IPS DF 19.7 (cell line): ENCODE data around the gene ARHGEF28.

Experiments
- DNase-seq: peaks from one replicate; pipeline ENCODE4 v3.0.0-alpha.2; 2013; ENCODE audit warnings: low read depth, low spot score

ARHGEF28 gene

DNA sequence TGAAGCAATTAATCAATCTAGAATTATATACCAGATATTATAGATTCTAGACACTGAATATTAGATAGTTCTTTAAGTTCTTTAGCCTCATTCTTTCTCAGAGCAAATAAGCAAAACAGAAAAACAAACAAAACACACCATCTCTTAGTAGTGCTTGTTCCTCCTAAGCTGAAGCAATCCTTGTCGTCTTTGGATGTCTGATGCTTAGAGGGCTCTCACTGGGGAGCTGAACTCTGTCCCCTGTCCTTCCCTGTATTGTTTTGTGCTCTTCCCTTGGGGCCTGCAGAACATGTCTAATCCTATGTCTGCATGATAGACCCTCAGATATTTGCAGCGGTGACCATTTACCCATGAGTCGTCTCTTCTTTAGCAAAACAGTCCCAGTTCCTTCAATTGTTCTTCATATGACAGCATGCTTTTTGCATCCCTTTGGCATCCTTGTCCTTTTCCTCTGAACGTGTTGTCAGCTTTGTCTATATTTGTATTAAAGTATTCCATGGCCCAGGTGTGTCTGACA, 114.3 kb downstream of the ARHGEF28 start:
- no peak for DNase-seq

DNA sequence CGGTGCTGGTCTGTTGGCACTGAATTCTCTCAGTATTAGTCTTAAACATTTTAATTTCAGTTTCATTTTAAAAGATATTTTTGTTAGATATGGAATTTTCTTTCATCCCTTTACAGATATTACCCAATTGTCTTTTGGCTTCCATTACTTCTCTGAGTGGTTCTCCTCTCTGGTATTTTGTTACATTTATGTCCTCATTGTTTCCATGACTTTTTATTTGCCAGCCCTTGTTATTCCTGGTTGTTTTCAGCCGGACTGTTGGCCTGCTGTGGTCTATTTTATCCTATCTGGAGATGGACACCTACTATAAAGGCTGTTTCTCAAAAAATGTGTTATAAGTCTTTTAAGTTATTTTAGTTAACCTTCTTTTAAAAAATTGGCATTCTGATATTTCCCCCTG, 117.2 kb downstream of the ARHGEF28 start:
- no peak for DNase-seq

DNA sequence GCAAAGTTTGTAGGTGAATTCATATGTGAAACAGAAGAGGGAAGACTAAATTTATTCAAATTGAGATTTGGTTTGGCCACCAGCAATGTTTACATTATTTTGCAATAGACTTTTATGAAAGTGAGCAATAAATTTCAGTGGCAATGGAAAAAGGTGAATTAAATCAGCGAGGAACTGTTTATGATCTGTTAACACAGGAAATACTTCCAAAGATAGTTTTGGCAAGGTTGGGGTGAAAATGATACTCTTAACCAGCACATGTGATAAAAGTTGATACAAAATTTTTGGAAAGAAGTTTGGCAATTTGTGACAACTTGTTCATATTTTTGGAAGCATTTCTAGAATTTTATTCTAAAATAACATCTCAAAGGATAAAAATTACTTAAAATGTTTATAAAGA, 119.8 kb downstream of the ARHGEF28 start:
- no peak for DNase-seq

DNA sequence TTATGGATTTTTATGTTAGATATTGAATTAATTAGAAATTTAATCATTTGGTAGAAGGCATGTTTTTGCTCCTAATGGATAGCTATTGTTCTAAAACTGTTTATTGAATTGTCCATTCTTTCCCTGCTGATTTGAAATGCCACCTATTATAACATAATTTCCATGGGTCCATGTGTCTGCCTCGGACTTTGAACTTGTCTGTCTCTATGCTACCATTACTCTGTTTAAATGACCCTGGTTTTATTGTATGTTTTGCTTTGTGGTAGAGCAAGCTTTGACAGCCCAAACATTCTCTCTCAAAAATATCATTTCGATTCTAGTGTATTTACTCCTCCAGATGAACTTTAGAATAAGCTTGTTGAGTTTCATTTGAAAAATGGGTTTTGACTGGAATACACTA, 120.6 kb downstream of the ARHGEF28 start:
- DNase-seq, result no peak

DNA sequence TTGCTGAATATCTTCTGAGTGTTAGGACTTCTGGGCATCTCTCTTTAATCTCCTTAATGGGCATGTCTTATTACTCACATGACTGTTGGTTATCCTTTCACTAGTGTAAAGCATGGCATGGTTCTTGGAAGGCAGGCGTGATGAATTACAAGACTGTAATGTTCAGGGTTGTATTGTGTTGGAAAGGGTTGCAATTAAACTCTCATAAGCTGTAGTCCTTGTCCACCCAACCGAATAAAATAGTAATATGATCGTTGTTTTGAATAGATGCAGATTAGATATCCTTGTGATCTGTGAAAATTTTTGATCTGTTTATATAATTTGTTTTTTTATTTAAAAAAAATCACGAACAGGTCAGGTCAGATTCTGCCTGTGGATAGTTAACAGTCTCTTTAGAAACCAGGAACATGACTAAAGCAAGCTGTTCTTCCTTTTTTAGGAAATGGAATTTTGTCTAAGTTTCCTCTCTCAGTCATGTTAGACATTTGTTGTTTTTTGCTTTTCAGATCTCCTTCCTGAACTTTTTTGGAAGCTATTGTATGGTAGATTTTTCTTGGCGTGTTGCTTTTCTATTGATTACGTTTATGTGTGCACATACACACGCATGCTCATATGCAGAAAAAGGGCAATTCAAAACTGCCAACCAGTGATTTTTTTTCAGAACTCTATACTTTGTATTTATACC, 121.8 kb downstream of the ARHGEF28 start:
- DNase-seq, result no peak

DNA sequence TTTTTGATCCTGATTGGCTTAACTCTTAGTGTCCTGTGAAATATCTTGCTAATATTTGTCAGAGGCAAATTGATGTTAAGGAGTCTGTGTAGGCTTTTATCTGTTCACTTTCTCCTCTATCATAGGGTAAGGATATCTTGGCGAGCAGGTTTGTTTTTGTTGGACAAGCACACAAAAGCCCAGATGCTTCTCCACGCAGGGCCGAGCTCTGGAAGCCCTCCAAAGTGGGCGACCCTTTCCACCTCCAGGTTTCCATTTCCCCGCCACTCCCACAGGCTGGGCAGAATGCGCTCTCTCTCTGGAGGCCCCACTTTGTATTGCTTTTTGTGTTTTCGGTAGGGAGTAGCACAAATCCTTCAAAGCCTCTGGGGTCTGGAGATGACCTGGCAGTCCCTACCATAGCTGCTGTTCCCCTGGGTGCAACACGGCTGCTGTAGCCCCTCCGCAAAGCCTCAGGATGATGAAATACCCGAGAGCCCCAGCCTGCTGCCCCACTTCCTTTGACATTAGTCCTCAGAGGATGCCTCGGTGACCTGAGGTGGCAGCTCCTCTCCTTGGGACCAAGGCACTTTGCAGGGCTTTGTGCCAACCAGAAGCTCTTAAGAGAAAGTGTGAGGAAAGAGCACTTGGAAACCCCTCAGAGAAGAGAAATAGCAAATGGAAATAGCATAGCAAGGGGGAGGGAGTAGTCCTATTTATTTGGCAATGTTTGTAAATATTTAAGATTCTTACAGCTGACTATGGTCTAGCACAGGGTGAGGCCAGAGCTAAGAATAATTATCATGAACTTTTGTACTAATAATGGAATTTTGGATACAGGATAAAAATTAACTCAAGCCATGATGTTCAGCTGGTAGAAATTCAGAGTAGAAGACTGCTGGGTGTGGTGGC, 122.8 kb downstream of the ARHGEF28 start:
- DNase-seq, result no peak

DNA sequence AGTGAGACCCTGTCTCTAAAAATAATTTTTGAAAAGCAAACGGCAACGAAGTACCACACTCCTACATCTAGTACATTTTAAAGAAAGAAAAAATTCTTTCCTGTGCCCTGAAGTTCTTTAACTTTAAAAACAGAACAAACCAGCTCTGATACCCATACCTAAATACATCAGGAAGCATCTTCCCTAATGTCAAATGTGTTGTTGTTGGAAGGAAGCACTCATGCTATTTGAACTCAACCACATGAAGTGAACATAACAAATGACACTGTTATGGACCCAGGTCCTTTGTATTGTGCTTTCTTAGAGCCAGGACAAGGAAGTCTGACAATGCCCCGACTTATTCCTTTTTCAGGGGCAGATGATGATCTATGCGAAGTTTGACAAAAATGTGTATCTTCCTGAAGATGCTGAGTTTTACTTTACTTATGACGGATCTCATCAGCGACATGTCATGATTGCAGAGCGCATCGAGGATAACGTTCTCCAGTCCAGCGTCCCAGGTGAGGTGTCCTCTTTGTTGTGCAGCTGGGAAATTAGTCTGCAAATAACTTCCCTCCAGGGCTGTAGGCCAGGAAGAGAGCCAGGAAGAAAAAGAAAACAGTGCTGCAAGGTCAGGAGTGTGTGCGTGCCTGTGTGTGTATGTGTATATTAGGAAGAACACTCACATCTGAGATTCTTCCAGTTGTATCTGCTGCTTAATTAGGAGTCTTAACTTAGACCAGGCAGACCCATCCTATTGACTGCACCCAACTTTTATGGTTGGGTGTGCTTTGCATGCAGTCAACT, 123.7 kb downstream of the ARHGEF28 start:
- no peak for DNase-seq

DNA sequence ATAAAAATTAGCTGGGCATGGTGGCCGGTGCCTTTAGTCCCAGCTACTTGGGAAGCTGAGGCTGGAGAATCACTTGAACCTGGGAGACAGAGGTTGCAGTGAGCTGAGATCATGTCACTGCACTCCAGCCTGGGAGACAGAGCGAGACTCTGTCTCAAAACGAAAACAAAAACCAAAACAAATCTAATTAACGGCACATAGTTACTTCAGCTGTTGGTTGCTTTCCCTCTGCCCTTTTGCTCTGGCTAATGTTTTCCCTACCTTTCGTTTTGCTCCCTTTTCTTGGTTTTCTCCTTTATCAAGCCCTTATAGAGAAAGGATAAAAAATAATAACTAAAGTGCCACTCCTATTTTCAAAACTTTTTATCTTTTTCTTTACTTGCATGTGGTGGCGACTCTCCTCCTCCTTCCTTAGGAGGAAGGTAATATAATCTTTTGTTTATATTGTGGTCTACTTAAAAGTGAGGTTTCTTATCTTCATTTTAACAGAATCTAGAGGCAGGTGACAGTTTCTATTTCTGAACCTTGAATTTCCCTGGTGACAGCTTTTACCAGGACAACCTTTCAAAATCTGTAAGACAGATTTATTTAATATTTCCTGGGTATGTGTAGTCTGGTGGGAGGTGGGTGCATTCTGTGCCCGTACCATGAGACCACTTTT, 125.4 kb downstream of the ARHGEF28 start:
- no peak for DNase-seq

DNA sequence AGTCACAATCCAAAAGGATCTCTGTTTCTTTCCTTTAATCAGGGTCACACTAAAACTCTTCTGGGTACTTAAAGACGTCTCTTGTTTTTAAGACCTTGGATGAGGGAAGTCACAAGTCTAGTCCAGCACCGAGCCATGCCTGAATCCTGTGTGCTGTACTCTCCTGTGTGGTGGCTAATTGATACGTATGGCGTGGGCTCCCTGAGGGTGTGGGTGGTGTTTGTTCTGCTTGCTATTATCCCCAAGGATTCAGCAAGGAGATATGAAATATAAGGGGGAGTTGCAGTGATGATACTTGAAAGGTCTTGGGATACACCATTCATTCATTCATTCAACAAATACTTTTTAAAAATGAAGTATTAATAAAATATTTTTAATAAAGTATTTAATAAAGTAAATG, 128.3 kb downstream of the ARHGEF28 start:
- DNase-seq, result no peak

DNA sequence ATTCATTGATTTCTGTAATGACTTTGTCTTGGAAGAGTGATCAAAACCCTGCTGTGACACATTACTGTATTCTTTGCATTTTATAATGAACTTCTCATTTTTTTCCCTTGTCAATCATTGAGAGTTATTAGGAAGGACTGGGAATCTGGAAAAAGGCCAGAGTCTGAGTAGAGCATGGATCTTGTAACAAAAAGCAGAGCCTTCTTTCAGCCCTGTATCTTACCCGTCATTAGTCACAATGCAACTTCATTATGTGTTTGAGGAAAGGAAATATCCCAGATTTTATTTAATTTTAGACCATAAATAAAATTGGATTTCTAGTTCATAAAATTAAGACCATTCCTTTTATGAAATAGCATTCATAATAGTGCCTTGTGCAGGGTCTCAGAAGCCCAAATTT, 131.4 kb downstream of the ARHGEF28 start:
- DNase-seq, result no peak

DNA sequence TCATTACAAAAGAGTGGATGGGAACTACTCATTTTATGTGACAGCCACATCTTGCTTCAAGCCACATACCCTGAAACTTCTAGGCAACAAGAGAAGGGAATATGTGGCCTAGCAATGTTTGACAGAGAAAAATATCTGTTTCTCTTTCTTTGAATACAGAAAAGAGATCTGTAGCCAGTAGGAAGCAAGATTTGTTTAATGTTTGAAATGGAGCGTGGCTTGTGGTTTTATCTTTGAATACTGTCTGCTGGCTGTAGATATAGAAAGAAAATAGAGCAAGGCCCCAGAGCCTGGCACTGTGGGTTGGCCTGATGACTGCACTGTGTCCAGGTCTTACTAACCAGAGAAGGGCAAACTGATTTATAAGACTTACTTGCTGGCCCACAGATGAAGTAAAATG, 133.8 kb downstream of the ARHGEF28 start:
- no peak for DNase-seq

DNA sequence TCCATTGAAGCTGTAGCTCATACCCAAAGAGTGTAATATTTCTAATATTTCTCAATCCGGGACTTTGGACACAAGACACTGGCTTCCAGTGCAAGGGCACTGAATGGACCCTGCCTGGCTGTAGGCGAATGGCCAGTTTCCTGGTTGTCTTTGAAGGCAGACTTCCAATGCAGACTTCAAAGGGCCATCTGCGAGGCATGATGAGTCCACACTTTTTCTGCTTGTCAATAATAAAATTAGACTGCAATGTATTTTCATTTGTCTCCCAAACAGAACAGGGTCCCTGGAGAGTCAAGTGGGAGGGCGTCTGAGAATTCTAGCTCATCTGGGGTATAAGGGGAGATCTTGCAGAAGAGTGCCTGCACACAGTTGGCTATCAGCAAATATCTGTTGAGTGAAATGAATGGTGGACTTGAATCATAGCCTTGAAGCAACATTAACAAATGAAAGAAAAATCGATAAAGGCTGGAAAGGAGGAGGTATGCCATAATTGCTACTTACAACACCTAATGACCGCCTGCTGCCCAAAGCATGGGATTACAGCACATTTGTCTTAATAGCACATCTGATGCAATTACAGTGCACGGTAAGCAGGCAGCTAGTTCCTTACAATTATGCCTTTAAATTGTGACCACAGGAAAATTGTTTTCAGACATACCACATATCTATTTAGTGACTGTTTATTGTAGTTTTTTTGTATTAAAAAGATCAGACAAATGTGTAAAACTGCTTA, 137.5 kb downstream of the ARHGEF28 start:
- DNase-seq, result no peak

DNA sequence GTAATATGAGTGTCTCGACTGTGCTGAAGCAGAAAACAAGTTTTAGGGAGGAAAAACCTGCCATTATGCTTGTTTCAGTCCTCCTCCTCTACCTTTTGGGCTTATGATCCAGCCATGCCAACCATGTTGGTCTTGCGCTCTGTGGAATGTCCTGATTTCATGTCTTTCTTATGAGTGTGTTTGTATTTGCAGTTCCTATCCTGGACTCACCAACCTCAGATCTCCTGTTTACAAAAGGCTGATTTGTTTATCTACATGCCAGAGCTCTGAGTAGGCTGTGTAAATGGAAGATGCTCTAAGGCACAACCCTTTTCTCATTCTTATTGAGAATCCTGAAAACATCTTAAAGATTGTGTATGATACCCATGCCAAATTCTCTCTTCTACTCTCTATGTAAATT, 138.6 kb downstream of the ARHGEF28 start:
- no peak for DNase-seq

DNA sequence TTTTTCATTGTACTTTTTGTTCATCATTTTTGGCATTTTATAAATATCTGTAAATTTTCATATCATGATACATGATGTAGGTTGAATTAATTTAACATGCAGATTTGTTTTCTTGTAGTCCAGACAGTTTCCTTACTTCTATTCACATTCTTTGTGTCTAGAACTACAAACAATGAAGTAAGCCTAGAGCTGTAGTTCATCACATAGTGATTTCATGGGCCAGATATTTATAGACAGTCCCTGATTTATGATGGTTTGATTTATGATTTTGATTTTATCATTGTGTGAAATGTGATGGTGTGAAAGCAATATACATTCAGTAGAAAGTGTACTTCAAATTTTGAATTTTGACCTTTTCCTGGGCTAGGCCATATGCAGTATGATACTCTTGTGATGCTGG, 139.0 kb downstream of the ARHGEF28 start:
- no peak for DNase-seq

DNA sequence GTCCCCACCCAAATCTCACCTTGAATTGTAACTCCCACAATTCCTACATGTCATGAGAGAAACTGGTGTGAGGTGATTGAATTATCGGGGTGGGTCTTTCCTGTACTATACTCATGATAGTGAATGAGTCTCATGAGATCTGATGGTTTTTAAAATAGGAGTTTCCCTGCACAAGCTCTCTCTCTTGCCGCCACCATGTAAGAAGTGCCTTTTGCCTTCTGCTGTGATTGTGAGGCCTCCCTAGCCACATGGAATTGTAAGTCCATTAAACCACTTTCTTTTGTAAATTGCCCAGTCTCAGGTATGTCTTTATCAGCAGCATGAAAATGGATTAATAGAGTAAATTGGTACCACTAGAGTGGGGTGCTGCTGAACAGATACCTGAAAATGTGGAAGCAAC, 140.9 kb downstream of the ARHGEF28 start:
- DNase-seq, result no peak

DNA sequence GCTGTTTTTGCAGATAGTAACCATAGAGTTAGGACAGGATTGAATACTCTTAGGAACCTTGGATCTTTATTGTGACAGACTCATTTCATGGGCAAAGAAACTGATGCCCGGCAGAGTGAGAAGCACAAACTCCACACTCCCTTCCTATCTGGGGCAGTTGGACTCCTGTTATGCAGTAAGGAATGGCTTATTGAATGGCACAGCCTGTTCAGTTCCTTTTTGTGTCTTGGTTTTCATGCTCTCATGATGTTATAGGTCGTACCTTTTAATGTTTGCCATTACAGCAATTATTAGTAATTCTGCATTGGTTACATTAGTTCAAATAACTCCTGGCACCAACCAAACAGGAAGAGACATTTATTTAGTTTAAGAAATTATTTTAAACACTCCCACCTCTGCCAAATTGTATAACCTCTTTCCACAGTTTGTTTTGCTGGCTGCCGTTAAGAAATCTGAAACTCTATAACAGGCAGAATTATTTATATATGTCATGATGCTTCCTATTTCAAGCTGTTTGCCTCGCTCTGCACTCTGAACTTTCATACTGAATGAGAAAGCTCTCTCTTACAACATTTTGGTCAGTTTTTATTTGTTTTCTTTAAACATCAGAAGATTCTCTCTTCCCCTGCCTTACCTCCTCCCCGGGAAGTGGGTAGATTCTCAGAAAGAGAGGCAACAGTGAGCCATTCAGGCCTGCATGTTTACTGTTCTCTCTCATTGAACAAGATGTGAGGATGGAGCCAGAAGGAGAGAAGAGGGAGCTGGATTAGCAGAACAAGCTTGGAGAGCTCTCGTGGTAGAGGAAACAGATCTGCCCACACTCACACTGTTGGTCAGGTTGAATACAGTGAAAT, 144.4 kb downstream of the ARHGEF28 start:
- DNase-seq, result no peak

DNA sequence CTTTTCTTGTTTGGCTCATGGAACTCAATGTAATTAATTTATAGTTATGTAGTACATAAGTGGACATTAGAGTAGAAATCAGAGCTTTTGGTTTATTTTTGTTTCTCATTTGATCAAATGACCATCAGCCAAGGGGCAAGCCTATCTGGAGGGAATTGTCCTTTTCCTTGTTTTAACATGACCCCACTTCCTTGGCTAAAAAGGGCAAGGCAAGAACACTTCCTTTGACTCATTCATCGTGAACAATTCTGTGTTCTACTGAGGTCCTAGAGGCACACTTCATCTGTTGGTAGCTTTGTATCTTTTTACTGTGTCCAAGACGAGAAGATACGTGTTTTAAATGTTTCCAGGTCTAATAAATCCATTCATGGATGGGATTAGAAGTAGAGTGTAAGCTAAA, 148.9 kb downstream of the ARHGEF28 start:
- no peak for DNase-seq

DNA sequence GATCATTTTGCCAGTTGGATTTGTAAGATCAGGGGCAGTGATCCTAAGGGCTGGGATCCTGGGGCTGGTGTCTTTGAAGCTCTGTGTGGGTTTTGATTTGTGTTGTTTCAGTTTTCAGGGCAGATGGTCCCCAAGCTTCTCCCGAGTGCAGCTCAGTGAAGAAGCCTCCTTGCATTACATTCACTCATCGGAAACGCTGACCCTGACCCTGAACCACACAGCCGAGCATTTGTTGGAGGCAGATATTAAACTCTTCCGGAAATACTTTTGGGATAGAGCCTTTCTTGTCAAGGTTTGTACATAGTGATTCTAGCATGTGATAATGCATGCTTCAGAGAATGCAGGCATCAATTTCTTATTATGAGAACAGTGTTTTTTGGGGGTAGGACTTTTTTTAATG, 150.4 kb downstream of the ARHGEF28 start:
- DNase-seq, result no peak

DNA sequence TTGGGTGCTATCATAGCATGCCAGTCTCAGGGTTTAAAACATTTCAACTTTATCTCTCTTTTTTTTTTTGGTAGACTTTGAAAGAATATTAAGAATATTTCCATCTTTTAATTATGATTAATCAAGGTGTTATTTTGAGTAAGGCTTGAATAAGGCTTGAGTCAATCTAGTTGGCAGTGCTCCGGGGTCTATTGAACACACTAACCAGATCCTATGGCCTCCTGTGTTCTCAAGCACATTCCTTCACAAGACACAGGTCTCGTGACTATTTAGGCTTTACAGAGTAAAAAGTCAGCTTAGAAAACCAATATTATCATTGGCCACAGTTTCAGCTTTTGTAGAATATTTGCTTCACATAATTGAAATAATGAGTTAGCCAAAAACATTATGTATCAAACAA, 151.2 kb downstream of the ARHGEF28 start:
- no peak for DNase-seq
